Measurements from ENCODE around the gene ACR. TPM values are rescaled to one million over a fixed set of nuclear protein-coding genes. Genes with fewer than 3 reads are reported as not detected.
"Not testable (repeated sequence)": the region's sequence is repeated elsewhere in the genome, so short reads cannot be mapped to it uniquely, and the experiment has no call there.

The ACR gene
- total RNA-seq, 1 donor from 2014 or later = 0.45 TPM

GRCh38 chr22:50775132-50775531 is 37.1 kb downstream of the ACR start:
- DNase-seq (ENCODE audit: low spot score); H3K27ac Mint-ChIP-seq (ENCODE audit: unreplicated experiment): not testable (repeated sequence)

GRCh38 chr22:50777631-50778030 is 39.6 kb downstream of the ACR start:
- not testable (repeated sequence) for H3K4me1 Mint-ChIP-seq (ENCODE audit: low read depth); DNase-seq (ENCODE audit: low spot score); H3K36me3 Mint-ChIP-seq (ENCODE audit: low read depth); H3K27me3 Mint-ChIP-seq (ENCODE audit: low read depth); H3K27ac Mint-ChIP-seq (ENCODE audit: unreplicated experiment); H3K4me3 Mint-ChIP-seq (ENCODE audit: unreplicated experiment); H3K9me3 Mint-ChIP-seq (ENCODE audit: low read depth)

More at GRCh38 chr22:50775132-50775531, 37.1 kb downstream of the ACR start:
- H3K27me3 Mint-ChIP-seq (ENCODE audit: low read depth); H3K4me3 Mint-ChIP-seq (ENCODE audit: unreplicated experiment); H3K36me3 Mint-ChIP-seq (ENCODE audit: low read depth); H3K9me3 Mint-ChIP-seq (ENCODE audit: low read depth); H3K4me1 Mint-ChIP-seq (ENCODE audit: low read depth): not testable (repeated sequence)
- TF ChIP-seq, protein P1, sequence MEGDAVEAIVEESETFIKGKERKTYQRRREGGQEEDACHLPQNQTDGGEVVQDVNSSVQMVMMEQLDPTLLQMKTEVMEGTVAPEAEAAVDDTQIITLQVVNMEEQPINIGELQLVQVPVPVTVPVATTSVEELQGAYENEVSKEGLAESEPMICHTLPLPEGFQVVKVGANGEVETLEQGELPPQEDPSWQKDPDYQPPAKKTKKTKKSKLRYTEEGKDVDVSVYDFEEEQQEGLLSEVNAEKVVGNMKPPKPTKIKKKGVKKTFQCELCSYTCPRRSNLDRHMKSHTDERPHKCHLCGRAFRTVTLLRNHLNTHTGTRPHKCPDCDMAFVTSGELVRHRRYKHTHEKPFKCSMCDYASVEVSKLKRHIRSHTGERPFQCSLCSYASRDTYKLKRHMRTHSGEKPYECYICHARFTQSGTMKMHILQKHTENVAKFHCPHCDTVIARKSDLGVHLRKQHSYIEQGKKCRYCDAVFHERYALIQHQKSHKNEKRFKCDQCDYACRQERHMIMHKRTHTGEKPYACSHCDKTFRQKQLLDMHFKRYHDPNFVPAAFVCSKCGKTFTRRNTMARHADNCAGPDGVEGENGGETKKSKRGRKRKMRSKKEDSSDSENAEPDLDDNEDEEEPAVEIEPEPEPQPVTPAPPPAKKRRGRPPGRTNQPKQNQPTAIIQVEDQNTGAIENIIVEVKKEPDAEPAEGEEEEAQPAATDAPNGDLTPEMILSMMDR (IDR thresholded peaks at IDR 0.05) = peak; percentile 72

- H3K27ac Mint-ChIP-seq (ENCODE audit: unreplicated experiment); H3K9me3 Mint-ChIP-seq (ENCODE audit: low read depth); H3K36me3 Mint-ChIP-seq (ENCODE audit: low read depth); DNase-seq (ENCODE audit: low spot score); H3K27me3 Mint-ChIP-seq (ENCODE audit: low read depth); H3K4me3 Mint-ChIP-seq (ENCODE audit: unreplicated experiment): not testable (repeated sequence)
- H3K4me1 Mint-ChIP-seq (ENCODE audit: low read depth) = peaks cover 11% of the 10 kb centered on the region
Observed at GRCh38 chr22:50780244-50780643, 42.2 kb downstream of the ACR start.

DNA sequence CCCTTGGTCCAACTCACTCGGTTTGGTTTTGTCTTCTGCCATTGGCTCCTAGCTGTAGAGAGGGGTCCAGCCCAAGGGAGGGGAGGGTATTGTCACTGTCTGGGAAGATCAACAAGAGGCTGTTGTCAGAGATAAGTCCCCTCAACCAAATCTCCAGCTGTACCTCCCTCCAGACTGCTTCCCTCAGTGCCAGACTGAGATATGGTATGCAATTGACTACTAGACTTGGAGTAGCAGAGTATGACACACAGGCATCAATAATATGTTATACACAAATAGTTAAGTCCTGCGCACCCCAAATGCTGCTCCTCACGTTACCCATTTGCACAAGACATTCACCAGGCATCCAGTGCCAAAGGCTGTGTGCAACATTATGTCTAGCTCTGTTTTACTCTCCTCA is 44.2 kb downstream of the ACR start:
- DNase-seq (ENCODE audit: low spot score); H3K36me3 Mint-ChIP-seq (ENCODE audit: low read depth); H3K27me3 Mint-ChIP-seq (ENCODE audit: low read depth); H3K27ac Mint-ChIP-seq (ENCODE audit: unreplicated experiment); H3K9me3 Mint-ChIP-seq (ENCODE audit: low read depth): not testable (repeated sequence)
- peaks cover 12% of the 10 kb centered on the region for H3K4me1 Mint-ChIP-seq (ENCODE audit: low read depth)
- peak overlapping the region; percentile 16 for H3K4me3 Mint-ChIP-seq (ENCODE audit: unreplicated experiment)

GRCh38 chr22:50783033-50783879 is 45.3 kb downstream of the ACR start, which contains the start of gene RABL2B:
RABL2B (minus strand) TSS chr22:50783636; CDS start chr22:50782294, 1,342 bp downstream.
- Mint-ChIP-seq H3K4me3 (ENCODE audit: unreplicated experiment) (peak within 1 kb of the TSS; percentile 86), H3K4me1 (ENCODE audit: low read depth) (peaks cover 12% of the 10 kb centered on the region), H3K27ac (ENCODE audit: unreplicated experiment) (peak within 1 kb of the TSS; percentile 77)
- not testable (repeated sequence) for H3K36me3 Mint-ChIP-seq (ENCODE audit: low read depth); H3K9me3 Mint-ChIP-seq (ENCODE audit: low read depth); H3K27me3 Mint-ChIP-seq (ENCODE audit: low read depth)
- peak; percentile 94 for DNase-seq (ENCODE audit: low spot score)
- TF ChIP-seq, protein P1 (IDR thresholded peaks at IDR 0.05) = peak; percentile 16

DNA sequence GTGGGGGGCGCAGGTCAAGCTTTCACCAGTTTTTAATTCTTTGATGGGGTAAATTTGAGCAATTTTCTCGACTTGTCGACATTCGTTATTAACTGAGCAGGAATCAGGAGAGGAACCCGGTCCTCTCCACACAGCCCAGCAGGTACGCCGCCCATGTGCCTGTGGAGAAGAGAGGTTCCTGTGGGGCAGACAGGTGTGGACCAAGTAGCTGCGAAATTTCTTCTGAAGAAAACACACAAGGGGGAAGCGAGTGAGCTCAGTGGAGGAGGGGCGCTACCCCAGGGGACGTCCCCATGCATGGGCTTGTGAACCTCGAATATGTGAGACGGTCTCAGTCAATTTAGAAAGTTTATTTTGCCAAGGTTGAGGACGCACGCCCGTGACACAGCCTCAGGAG is 45.9 kb downstream of the ACR start:
- H3K27ac Mint-ChIP-seq (ENCODE audit: unreplicated experiment) = peak overlapping the region; percentile 77
- H3K4me3 Mint-ChIP-seq (ENCODE audit: unreplicated experiment) = peak overlapping the region; percentile 86
- not testable (repeated sequence) for H3K9me3 Mint-ChIP-seq (ENCODE audit: low read depth); H3K27me3 Mint-ChIP-seq (ENCODE audit: low read depth); DNase-seq (ENCODE audit: low spot score); H3K36me3 Mint-ChIP-seq (ENCODE audit: low read depth)
- peaks cover 12% of the 10 kb centered on the region for H3K4me1 Mint-ChIP-seq (ENCODE audit: low read depth)

DNA sequence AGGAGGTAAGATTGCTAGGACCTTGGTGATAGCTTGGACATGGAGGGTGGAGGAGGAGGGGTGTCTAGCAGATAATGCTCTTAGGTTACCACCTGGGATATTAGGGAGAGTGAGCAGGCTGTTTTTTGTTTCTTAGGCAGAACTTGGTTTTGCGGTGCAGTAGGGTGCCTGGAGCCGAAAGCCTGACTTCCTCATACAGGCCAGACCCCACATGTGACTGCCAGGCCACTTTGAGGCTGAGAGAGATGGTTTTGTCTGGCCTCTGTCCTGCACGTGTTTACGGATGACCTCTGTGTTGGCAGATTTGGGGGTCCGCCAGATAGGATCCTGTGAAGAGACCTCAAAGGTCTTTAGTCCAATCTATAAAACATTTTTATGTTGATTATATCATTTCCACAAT is 47.3 kb downstream of the ACR start:
- H3K4me1 Mint-ChIP-seq (ENCODE audit: low read depth) = peaks cover 14% of the 10 kb centered on the region
- not testable (repeated sequence) for H3K9me3 Mint-ChIP-seq (ENCODE audit: low read depth); DNase-seq (ENCODE audit: low spot score); H3K27me3 Mint-ChIP-seq (ENCODE audit: low read depth); H3K36me3 Mint-ChIP-seq (ENCODE audit: low read depth); H3K27ac Mint-ChIP-seq (ENCODE audit: unreplicated experiment)
- H3K4me3 Mint-ChIP-seq (ENCODE audit: unreplicated experiment) = peak overlapping the region; percentile 45

GRCh38 chr22:50786936-50787335 is 48.9 kb downstream of the ACR start:
- H3K27me3 Mint-ChIP-seq (ENCODE audit: low read depth); H3K4me3 Mint-ChIP-seq (ENCODE audit: unreplicated experiment): not testable (repeated sequence)

More at GRCh38 chr22:50786936-50787335, 48.9 kb downstream of the ACR start:
- H3K36me3 Mint-ChIP-seq (ENCODE audit: low read depth); H3K27ac Mint-ChIP-seq (ENCODE audit: unreplicated experiment); DNase-seq (ENCODE audit: low spot score); H3K9me3 Mint-ChIP-seq (ENCODE audit: low read depth): not testable (repeated sequence)
- H3K4me1 Mint-ChIP-seq (ENCODE audit: low read depth) = peaks cover 14% of the 10 kb centered on the region

Other genes with a start within 250 kb of the ACR start
- gene LMF2, start 230.5 kb upstream of the ACR start, total RNA-seq = 111 to 124 TPM (median 120 TPM) in 3 replicates
- gene NCAPH2, start 230.0 kb upstream of the ACR start, total RNA-seq = 37.4 to 51.2 TPM (median 38.9 TPM) in 3 replicates
- 4.4 to 5.4 TPM in 2 of 3 replicates, not detected in the other for gene SCO2, start 212.6 kb upstream of the ACR start, total RNA-seq
- 12.5 to 39.5 TPM (median 39.3 TPM) in 3 replicates for gene TYMP, start 208.2 kb upstream of the ACR start, total RNA-seq
- 0.34 to 7.2 TPM (median 6.3 TPM) in 3 replicates for gene KLHDC7B, start 192.3 kb upstream of the ACR start, total RNA-seq
- gene SYCE3, start 175.3 kb upstream of the ACR start, total RNA-seq = not detected in 3 replicates
- 33.9 to 42.6 TPM (median 34.7 TPM) in 3 replicates for gene CPT1B, start 159.8 kb upstream of the ACR start, total RNA-seq
- gene CHKB, start 155.4 kb upstream of the ACR start, total RNA-seq = 47.4 to 64.5 TPM (median 47.9 TPM) in 3 replicates
- 3.0 to 4.3 TPM (median 4.1 TPM) in 3 replicates for gene MAPK8IP2, start 137.4 kb upstream of the ACR start, total RNA-seq
- 37.6 to 39.8 TPM (median 39.3 TPM) in 3 replicates for gene ARSA, start 110.1 kb upstream of the ACR start, total RNA-seq
- gene SHANK3, start 65.4 kb upstream of the ACR start, total RNA-seq = 3.9 to 7.5 TPM (median 7.0 TPM) in 3 replicates
- gene RABL2B, start 45.4 kb downstream of the ACR start, total RNA-seq = 29.8 to 32.1 TPM (median 30.3 TPM) in 3 replicates

Data from chondrocyte (in vitro differentiated cells).